K562 (cell line): Measurements from ENCODE around the gene MLLT6. TPM values are rescaled to one million over a fixed set of nuclear protein-coding genes. Genes with fewer than 3 reads are reported as not detected.
A peak's percentile ranks its signal among the peaks of the same experiment; 100 is the strongest.

ENCODE experiments used
- CREB3 ChIP-seq: fragments of 450-650 bp; conservative IDR thresholded peaks from 2 replicates; pipeline ENCODE4 v1.6.1; 2016; ENCODE audit warnings: missing genetic modification characterization, low read depth, mild to moderate bottlenecking, missing compliant biosample characterization, moderate library complexity
- ETV6 ChIP-seq, 3 experiments: fragments of 150-350 bp in 1 of 3; sonication (generic) in 1 of 3; formaldehyde crosslinking in 1 of 3; IDR thresholded peaks; 2 replicates each; pipeline versions ENCODE4 v1.6.1 to v1.8.0; 2014 to 2022; ENCODE audit warnings: borderline replicate concordance in 2 of 3, low read depth in 2 of 3, antibody characterized with exemption in 1 of 3, low read length in 1 of 3, mild to moderate bottlenecking in 1 of 3, missing genetic modification reagents in 1 of 3
- FOSL1 ChIP-seq: fragments of 200-800 bp; sonication (Bioruptor generic); conservative IDR thresholded peaks from 2 replicates; pipeline ENCODE4 v1.6.1; 2016; ENCODE audit warnings: missing genetic modification characterization, missing compliant biosample characterization
- GATA2 ChIP-seq: sonication (generic); formaldehyde crosslinking; IDR thresholded peaks from 2 replicates; pipeline ENCODE4 v1.4.0; 2020; ENCODE audit warnings: mild to moderate bottlenecking, missing genetic modification reagents
- HMBOX1 ChIP-seq: sonication (generic); IDR thresholded peaks from 2 replicates; pipeline ENCODE4 v1.6.1; 2016
- HNRNPK ChIP-seq: fragments of 200-400 bp; formaldehyde crosslinking; IDR thresholded peaks from one replicate; pipeline ENCODE4 v1.6.1; 2018; ENCODE audit warnings: mild to moderate bottlenecking, low read depth, low read length; ENCODE audit not compliant: poor library complexity, severe bottlenecking
- HNRNPUL1 ChIP-seq: fragments of 200-400 bp; formaldehyde crosslinking; IDR thresholded peaks from 2 replicates; pipeline ENCODE4 v1.6.1; 2017; ENCODE audit warnings: low read length
- KDM1A ChIP-seq, 2 experiments: fragments of 450-650 bp; IDR thresholded peaks; 2 replicates each; pipeline ENCODE4 v1.6.1; 2016; ENCODE audit warnings: mild to moderate bottlenecking in 2 of 2
- POLR2G ChIP-seq: fragments of 200-400 bp; formaldehyde crosslinking; IDR thresholded peaks from 2 replicates; pipeline ENCODE4 v1.6.1; 2017; ENCODE audit warnings: low read depth, mild to moderate bottlenecking, antibody characterized with exemption, low read length, moderate library complexity
- RBBP5 ChIP-seq: fragments of 200-600 bp; sonication (generic); IDR thresholded peaks from 2 replicates; pipeline ENCODE4 v1.6.1; 2012; ENCODE audit warnings: borderline replicate concordance, mild to moderate bottlenecking, low read length, control low read depth, inconsistent platforms; ENCODE audit not compliant: insufficient read depth, poor library complexity, severe bottlenecking
- RFX5 ChIP-seq: IDR thresholded peaks from 2 replicates; pipeline ENCODE4 v1.6.1; 2011; ENCODE audit warnings: low read depth, mild to moderate bottlenecking, improper control_type of control experiment, low read length
- SMAD4 ChIP-seq: fragments of 250-450 bp; sonication (Bioruptor Pico); conservative IDR thresholded peaks from 2 replicates; pipeline ENCODE4 v1.8.0; 2021; ENCODE audit warnings: inconsistent platforms, mild to moderate bottlenecking, moderate library complexity
- ZBTB1 ChIP-seq: sonication (generic); formaldehyde crosslinking; IDR thresholded peaks from 2 replicates; pipeline ENCODE4 v1.8.1; 2023; ENCODE audit warnings: missing genetic modification reagents, low read depth, mild to moderate bottlenecking, borderline replicate concordance
- ZNF197 ChIP-seq: fragments of 200-800 bp; sonication (Bioruptor generic); IDR thresholded peaks from 2 replicates; pipeline ENCODE4 v1.6.1; 2016; ENCODE audit warnings: low read depth, missing genetic modification characterization, missing compliant biosample characterization
- ZNF586 ChIP-seq: fragments of 450-650 bp; formaldehyde crosslinking; conservative IDR thresholded peaks from 2 replicates; pipeline ENCODE4 v1.4.0; 2020; ENCODE audit warnings: mild to moderate bottlenecking, moderate library complexity
- ZNF77 ChIP-seq: fragments of 250-450 bp; sonication (Bioruptor Pico); IDR thresholded peaks from 2 replicates; pipeline ENCODE4 v1.5.0; 2020
- polyA plus RNA-seq, 8 experiments: library from polyadenylated mRNA; depleted of rRNA in 4 of 8; stranded (reverse) in 5 of 8; unstranded in 3 of 8; fragments of >200 nt; fragmentation: Nextera tagmentation in 2 of 8; fragmentation: Illumina TruSeq in 1 of 8; extraction: Ambion mirVana in 2 of 8; extraction: Trizol in 1 of 8; gene quantifications; 2 replicates each; pipeline versions ENCODE4 v1.2.1 to v1.2.3, GENCODE V29; 2011 to 2014; ENCODE audit warnings: inconsistent platforms in 1 of 8, missing spikeins in 1 of 8
- total RNA-seq, 7 experiments: library from RNA; depleted of rRNA in 6 of 7; stranded (reverse); fragments of >200 nt in 6 of 7; fragmentation: Illumina TruSeq in 2 of 7; extraction: Trizol in 2 of 7; gene quantifications; 2 replicates each; pipeline versions ENCODE4 v1.2.1 to v1.2.3, GENCODE V29; 2011 to 2021; ENCODE audit warnings: low replicate concordance in 1 of 7
- TF ChIP-seq, protein P1 (sequence below), 2 experiments: IDR thresholded peaks; 2 replicates each; pipeline ENCODE4 v1.6.1; 2011; ENCODE audit warnings: borderline replicate concordance in 1 of 2, control low read depth in 1 of 2, low read depth in 1 of 2, low read length in 1 of 2, mild to moderate bottlenecking in 1 of 2, mixed read lengths in 1 of 2, moderate library complexity in 1 of 2; ENCODE audit not compliant: insufficient read depth in 1 of 2, insufficient read length in 1 of 2, poor library complexity in 1 of 2, severe bottlenecking in 1 of 2; ENCODE audit errors: extremely low read depth in 1 of 2
- TF ChIP-seq, protein P2 (sequence below): fragments of 450-650 bp; formaldehyde crosslinking; IDR thresholded peaks from 2 replicates; pipeline ENCODE4 v1.4.0; 2022; ENCODE audit warnings: missing genetic modification characterization
- TF ChIP-seq, protein P3 (sequence below): fragments of 250-450 bp; sonication (Bioruptor Pico); IDR thresholded peaks from 2 replicates; pipeline ENCODE4 v1.5.0; 2022; ENCODE audit warnings: mild to moderate bottlenecking

MLLT6 gene
- total and polyA plus RNA-seq, 9 of the 15 experiments (the other 6 are each of a cell fraction or from before 2014, with no cell fraction given): 3.1 to 71.7 (median 30.0) TPM

DNA sequence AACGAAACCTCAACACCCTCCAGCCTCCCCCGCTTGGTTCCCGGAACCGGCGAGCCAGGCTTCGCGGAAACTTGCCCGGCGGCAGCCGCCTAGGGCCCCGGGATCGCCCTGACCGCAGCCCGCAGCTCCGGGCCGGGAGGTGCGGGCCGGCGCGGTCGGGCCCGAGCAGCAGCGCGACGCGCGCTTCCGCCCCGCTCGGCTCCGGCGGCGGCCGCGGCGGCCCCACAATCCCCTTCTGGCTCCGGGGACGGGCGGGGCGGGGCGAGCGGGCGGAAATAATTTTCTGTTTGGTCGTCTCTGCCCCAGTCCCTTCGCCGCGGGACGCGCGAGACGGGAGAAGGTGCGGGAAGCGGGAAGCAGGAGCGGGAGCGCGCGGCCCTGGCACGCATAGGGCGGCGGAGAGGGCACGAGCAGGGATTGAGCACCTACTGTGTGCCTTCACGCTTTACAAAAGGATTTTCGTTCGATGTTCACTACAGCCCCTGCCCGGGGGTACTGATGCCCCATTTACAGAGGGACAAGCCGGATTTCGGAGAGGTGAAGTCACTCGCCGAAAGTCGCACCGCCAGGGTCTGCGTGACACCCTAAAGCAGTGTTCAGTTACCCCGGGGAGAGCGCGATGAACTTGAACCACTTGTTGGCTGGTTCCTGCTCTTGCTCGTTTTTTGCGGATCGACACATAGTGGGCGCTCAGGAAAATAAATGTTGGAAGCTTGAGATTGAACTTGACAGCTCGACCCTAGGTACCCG, 2.7 kb upstream of the MLLT6 start (continued):
- TF ChIP-seq CREB3 (no peak), SMAD4 (peak; percentile 96), ZBTB1 (CRISPR knock-in tag) (peak; percentile 97), POLR2G (peak; percentile 97), HMBOX1 (no peak), GATA2 (CRISPR knock-in tag) (no peak), ZNF197 (CRISPR knock-in tag) (0 out of 2 replicates have a peak, but pooled peaks have one; percentile 24), RBBP5 (peak; percentile 63), ZNF586 (CRISPR knock-in tag) (no peak), HNRNPK (no peak), RFX5 (no peak), KDM1A (IDR thresholded peaks at IDR 0.05) (no peak), HNRNPUL1 (no peak), ETV6 (IDR thresholded peaks at IDR 0.05; ENCODE audit: borderline replicate concordance in 1 of 2, low read depth in 2 of 2, low read length in 1 of 2) (peak in 1 of 2 experiments; percentile 78; a peak in 1 of 4 replicates), ETV6 (CRISPR knock-in tag; IDR thresholded peaks at IDR 0.05; ENCODE audit: borderline replicate concordance) (no peak), FOSL1 (tag) (no peak), ZNF77 (no peak)
- TF ChIP-seq, protein P1, sequence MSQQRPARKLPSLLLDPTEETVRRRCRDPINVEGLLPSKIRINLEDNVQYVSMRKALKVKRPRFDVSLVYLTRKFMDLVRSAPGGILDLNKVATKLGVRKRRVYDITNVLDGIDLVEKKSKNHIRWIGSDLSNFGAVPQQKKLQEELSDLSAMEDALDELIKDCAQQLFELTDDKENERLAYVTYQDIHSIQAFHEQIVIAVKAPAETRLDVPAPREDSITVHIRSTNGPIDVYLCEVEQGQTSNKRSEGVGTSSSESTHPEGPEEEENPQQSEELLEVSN (IDR thresholded peaks at IDR 0.05; ENCODE audit: borderline replicate concordance in 1 of 2, extremely low read depth in 1 of 2, insufficient read depth in 1 of 2, insufficient read length in 1 of 2, low read depth in 1 of 2, low read length in 1 of 2, poor library complexity in 1 of 2, severe bottlenecking in 1 of 2): peak; percentile 99
- TF ChIP-seq, protein P2, sequence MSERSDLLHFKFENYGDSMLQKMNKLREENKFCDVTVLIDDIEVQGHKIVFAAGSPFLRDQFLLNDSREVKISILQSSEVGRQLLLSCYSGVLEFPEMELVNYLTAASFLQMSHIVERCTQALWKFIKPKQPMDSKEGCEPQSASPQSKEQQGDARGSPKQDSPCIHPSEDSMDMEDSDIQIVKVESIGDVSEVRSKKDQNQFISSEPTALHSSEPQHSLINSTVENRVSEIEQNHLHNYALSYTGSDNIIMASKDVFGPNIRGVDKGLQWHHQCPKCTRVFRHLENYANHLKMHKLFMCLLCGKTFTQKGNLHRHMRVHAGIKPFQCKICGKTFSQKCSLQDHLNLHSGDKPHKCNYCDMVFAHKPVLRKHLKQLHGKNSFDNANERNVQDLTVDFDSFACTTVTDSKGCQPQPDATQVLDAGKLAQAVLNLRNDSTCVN (CRISPR knock-in tag): no peak
- TF ChIP-seq, protein P3, sequence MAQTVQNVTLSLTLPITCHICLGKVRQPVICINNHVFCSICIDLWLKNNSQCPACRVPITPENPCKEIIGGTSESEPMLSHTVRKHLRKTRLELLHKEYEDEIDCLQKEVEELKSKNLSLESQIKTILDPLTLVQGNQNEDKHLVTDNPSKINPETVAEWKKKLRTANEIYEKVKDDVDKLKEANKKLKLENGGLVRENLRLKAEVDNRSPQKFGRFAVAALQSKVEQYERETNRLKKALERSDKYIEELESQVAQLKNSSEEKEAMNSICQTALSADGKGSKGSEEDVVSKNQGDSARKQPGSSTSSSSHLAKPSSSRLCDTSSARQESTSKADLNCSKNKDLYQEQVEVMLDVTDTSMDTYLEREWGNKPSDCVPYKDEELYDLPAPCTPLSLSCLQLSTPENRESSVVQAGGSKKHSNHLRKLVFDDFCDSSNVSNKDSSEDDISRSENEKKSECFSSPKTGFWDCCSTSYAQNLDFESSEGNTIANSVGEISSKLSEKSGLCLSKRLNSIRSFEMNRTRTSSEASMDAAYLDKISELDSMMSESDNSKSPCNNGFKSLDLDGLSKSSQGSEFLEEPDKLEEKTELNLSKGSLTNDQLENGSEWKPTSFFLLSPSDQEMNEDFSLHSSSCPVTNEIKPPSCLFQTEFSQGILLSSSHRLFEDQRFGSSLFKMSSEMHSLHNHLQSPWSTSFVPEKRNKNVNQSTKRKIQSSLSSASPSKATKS (CRISPR knock-in tag): no peak
